SJCRH30 (cell line): ENCODE results near the gene KNDC1. TPM values are rescaled to one million over a fixed set of nuclear protein-coding genes. Genes with fewer than 3 reads are reported as not detected.

Source experiments
- DNase-seq, 2 experiments: peaks; one replicate each; pipeline ENCODE4 v3.0.0-alpha.2; 2015 to 2020
- H3K27ac ChIP-seq: fragments of 250-450 bp; sonication (Bioruptor Pico); 2 replicates; pipeline ENCODE4 v1.5.1; 2020; ENCODE audit warnings: mild to moderate bottlenecking, moderate library complexity
- H3K27me3 ChIP-seq: fragments of 250-450 bp; sonication (Bioruptor Pico); 2 replicates; pipeline ENCODE4 v1.5.1; 2020; ENCODE audit warnings: mild to moderate bottlenecking, moderate library complexity
- H3K36me3 ChIP-seq: fragments of 250-450 bp; sonication (Bioruptor Pico); 2 replicates; pipeline ENCODE4 v1.5.1; 2020; ENCODE audit warnings: mild to moderate bottlenecking, moderate library complexity
- H3K4me1 ChIP-seq: fragments of 250-450 bp; sonication (Bioruptor Pico); 2 replicates; pipeline ENCODE4 v1.5.1; 2020; ENCODE audit warnings: mild to moderate bottlenecking, moderate library complexity
- H3K4me3 ChIP-seq: fragments of 250-450 bp; sonication (Bioruptor Pico); 2 replicates; pipeline ENCODE4 v1.5.1; 2020; ENCODE audit warnings: mild to moderate bottlenecking, moderate library complexity
- H3K9me3 ChIP-seq: fragments of 250-450 bp; sonication (Bioruptor Pico); replicated peaks from 2 replicates; pipeline ENCODE4 v1.5.1; 2020; ENCODE audit warnings: mild to moderate bottlenecking, moderate library complexity
- total RNA-seq: library from RNA; depleted of rRNA; stranded (reverse); fragments of >200 nt; shearing (Covaris generic); gene quantifications from 2 replicates; pipeline ENCODE4 v1.2.3, GENCODE V29; 2014

The KNDC1 gene
- total RNA-seq, 1 experiment from 2014 or later = 1.1 TPM

DNA sequence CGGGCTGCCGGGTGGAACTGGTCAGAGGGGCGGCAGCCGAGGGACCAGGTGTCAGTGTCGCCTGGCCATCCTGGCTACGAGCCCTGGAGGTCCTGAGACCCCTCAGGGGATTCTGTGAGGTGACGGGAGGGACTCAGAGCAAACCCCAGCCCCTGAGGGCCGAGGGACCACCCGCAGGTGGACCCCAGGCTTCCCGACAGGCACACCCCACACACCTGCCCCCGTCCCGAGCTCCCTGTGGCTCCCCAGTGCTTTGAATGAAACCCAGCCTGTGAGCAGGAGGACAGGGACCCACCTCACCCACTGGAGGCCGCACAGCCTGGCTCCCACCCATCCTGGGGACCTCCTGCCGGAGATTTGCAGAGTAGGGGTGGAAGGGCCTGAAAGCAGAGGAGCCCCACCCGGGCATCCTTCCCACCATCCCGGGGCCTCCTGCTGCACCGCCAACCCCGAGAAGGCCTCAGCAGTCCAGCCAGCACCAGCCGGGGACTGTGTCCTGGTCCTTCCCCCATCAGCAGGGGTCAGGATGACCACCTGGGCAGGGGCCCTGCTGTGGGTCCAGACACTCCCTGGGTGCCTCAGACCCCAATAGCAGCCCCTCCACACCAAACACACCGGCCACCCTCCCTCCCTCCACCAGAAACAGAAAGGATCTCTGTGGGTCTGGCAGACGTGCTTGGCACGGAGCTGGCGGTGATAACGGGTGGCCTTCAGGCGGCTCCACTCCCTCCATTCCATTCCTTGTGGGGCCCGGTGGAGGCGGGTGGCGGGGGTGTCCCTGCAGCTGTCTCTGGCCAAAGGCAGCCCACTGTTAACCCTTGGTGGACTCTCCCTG is 91.6 kb downstream of the KNDC1 start:
- Histone ChIP-seq H3K27ac (no peak overlapping the region), H3K4me1 (peaks cover 8% of the 10 kb centered on the region; the same call in 1 of the 2 replicates), H3K4me3 (peak overlapping the region; percentile 16; the same call in 1 of the 2 replicates), H3K36me3 (no peaks in the 10 kb centered on the region), H3K27me3 (no peaks in the 10 kb centered on the region), H3K9me3 (no peaks in the 10 kb centered on the region)
- peak; percentile 49 for DNase-seq

DNA sequence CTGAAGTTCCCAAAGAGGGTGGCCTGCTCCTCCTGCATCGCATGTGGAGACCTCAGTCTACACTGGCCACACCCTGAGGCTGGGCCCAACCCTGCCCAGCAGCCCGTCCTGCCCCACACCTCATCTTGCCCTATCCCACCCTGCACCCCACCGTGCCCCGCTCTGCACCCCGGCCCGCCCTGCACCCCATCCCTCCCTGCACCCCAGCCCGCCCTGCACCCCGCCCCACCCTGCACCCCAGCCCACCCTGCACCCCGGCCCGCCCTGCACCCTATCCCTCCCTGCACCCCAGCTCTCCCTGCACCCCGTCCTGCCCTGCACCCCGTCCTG is 92.2 kb downstream of the KNDC1 start:
- H3K27me3 ChIP-seq = no peaks in the 10 kb centered on the region
- DNase-seq = no peak

DNA sequence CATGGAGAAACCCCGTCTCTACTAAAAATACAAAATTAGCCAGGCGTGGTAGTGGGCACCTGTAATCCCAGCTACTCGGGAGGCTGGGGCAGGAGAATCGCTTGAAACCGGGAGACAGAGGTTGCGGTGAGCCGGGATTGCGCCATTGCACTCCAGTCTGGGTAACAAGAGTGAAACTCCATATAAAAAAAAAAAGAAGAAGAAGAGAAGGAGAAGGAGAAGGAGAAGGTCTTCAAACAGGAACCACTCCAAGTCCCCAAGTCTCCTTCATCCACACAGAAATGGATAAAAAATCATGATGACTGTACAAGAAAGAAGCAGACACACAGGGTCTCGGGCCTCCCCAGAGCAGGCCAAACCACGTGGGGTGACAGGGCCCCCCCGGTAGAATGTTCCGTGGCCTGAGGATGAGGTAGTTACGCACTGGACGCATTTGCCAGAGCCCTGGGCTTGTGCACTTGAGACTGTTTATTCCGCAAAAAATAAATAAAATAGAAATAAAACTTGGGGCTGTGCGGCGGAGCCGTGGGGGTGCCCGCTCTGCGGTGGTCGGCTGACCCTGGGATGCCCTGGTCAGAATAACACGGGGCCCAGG is 93.4 kb downstream of the KNDC1 start:
- Histone ChIP-seq H3K27ac (no peak overlapping the region), H3K4me3 (no peak overlapping the region), H3K27me3 (no peaks in the 10 kb centered on the region), H3K9me3 (no peaks in the 10 kb centered on the region), H3K4me1 (peaks cover 13% of the 10 kb centered on the region), H3K36me3 (no peaks in the 10 kb centered on the region)
- no peak for DNase-seq

More for the DNA sequence above, 92.2 kb downstream of the KNDC1 start:
- Histone ChIP-seq H3K4me1 (peaks cover 8% of the 10 kb centered on the region; the same call in 1 of the 2 replicates), H3K36me3 (no peaks in the 10 kb centered on the region), H3K9me3 (no peaks in the 10 kb centered on the region), H3K4me3 (no peak overlapping the region), H3K27ac (no peak overlapping the region)

DNA sequence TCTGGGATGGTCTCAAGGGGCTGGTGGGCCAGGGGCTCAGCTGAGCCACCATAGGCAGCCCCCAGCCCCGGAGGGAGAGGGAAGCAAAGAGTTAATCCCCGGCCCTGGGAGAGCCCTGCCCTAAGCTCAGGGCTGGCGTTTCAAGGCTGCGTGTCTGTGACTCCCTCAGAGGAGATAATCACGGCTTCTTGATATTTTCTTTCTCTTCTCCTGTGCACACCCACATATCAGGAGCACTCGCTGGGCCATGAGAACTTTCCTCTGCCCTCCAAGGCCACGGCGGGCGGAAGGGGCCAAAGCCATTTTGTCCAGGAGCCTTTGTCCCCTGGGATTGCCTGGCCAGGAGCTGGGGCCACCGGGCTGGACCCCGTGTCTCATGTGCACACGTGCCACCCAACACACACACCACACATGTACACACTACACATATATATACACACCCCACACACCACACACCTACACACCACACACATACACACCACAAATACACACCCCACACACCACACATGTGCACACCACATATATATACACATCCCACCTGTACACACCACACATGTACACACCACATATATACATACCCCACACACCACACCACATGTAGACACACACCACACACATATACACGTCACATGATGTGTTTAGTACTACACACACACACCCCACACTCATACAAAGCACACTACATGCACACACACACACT is 94.6 kb downstream of the KNDC1 start:
- DNase-seq = no peak
- no peak overlapping the region for H3K27ac ChIP-seq
- peaks cover 18% of the 10 kb centered on the region for H3K4me1 ChIP-seq
- no peak overlapping the region for H3K4me3 ChIP-seq
- no peaks in the 10 kb centered on the region for H3K9me3 ChIP-seq
- H3K36me3 ChIP-seq = no peaks in the 10 kb centered on the region
- H3K27me3 ChIP-seq = no peaks in the 10 kb centered on the region

DNA sequence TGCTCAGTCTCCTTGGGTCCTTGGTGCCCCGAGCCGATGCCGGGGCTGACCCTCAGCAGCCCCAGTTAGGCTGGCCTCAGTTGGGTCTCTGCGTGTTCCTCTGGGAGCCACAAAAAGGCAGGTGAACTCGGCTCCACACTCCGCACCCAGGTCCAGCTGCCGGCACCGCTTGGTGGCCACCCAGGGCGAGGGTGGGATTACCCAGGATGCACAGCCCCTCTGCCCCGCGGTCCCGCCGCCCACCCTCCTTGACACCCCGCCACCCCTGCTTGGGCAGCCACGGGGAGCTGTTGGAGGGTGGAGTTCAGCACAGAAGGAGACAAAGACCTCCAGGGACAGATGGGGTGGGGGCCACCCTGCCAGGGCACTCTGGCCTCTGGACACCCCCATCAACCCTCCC is 95.3 kb downstream of the KNDC1 start:
- DNase-seq = no peak
- Histone ChIP-seq H3K27me3 (no peaks in the 10 kb centered on the region), H3K36me3 (no peaks in the 10 kb centered on the region), H3K4me3 (no peak overlapping the region), H3K4me1 (peaks cover 23% of the 10 kb centered on the region), H3K27ac (no peak overlapping the region), H3K9me3 (no peaks in the 10 kb centered on the region)

DNA sequence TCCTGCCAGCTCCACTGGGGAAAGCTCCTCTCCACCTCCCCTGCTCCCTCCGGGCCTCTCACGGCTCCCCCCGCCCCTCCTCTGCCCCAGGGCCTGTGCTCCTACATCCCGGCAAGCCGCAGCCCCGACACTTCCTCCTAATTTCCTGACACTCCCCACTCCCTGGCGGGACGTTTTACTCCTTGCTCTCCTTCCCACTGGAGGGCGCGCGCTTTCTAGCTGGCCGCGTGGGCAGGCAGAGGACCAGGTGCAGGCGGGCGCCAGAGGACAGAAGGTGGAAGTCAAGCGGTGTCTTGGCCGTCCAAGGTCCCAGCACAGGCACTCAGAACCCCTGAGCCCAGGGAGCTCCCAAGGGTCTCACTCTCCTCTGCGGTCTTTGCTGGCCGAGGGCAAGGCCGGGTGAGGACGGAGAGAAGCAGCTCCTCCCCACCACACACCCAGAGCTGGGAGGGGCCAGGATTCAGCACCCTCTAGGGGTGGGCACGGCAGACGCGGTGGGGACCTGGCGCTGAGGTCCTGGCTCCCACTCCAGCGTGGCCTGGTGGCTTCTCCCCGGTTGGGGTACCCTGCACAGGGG is 97.6 kb downstream of the KNDC1 start:
- peak; percentile 50 to 66 for DNase-seq
- Histone ChIP-seq H3K27me3 (no peaks in the 10 kb centered on the region), H3K4me1 (peaks cover 23% of the 10 kb centered on the region), H3K4me3 (peak overlapping the region; percentile 35), H3K9me3 (no peaks in the 10 kb centered on the region), H3K27ac (no peak overlapping the region), H3K36me3 (no peaks in the 10 kb centered on the region)

DNA sequence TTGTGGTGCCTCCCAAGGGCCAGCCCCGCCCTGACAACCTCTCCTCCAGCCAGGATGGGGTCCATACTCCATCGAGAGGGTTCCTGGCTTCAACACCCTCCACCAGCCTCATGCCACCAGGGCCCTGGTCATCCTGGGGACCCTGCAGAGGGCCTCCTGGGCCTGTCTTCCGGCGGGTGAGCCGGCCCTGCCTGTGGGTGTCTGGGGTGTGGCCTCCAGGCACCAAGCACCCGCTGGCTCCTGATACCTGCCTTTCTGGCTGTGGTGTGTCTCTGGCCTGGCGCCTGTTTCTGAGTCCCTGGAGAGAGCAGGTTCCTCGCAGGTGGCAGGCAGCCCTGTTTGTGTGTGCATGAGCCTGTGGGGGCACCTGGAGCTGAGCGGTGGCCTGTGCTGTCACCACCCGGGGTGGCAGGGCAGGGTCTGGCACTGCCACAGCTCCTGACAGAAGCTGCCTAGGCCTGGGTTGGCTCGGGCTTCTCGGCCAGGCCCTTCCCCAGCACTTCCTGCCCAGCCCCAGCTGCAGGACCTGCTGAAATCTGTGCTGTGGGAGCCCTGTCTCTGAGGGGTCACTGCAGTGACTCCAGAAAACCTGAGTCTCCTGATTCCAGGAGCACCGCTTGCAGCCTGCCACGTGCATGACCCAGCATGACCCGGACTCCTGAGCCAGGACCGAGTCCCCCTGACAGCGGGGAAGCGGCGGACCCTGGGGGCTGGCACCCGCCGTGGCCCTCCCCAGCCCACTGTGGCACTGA is 98.2 kb downstream of the KNDC1 start:
- Histone ChIP-seq H3K9me3 (no peaks in the 10 kb centered on the region), H3K4me1 (peaks cover 23% of the 10 kb centered on the region), H3K27ac (peak overlapping the region; percentile 63), H3K36me3 (no peaks in the 10 kb centered on the region), H3K4me3 (no peak overlapping the region; the same call in 1 of the 2 replicates), H3K27me3 (no peaks in the 10 kb centered on the region)
- no peak for DNase-seq

DNA sequence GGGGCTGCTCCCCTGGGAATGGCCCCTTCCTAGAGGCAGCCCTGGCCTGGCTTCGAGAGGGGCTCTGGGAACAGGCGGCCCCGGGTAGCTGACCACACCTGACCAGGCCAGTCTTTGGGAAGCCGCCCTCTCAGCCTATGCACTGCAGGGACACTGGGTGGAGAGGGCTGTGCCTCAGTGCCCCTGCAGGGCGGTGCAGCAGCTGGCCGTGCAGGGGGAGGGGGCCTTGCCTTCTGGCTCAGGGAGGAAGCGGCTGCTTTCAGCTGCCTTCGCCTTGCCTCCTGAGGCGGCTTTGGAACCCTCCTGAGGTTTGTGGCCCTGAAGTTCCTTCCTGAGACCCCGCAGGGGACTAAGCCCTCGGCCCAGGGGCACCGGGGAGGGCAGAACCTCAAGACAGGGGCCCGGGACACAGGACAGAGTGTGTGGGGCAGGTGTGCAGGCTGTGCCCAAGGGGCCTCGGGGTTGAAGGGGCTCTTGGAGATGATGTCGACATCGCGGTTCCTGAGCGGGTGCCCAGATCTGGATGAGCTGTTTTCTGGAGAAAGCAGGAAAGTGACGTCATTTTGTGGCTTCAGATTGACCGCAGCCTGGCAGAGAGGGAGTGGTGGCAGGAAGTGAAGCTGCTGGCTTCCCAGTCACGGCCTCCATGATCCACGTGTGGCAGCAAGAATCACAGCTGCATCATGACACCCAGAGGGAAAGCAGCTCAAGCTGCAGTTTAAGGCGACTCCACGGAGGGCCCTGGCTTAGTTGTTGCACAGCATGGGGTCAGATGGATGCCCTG is 99.0 kb downstream of the KNDC1 start:
- H3K9me3 ChIP-seq = no peaks in the 10 kb centered on the region
- peak overlapping the region; percentile 63 for H3K27ac ChIP-seq
- no peaks in the 10 kb centered on the region for H3K36me3 ChIP-seq
- no peak overlapping the region for H3K4me3 ChIP-seq
- no peaks in the 10 kb centered on the region for H3K27me3 ChIP-seq
- peak; percentile 86 to 89 for DNase-seq
- peaks cover 23% of the 10 kb centered on the region for H3K4me1 ChIP-seq

DNA sequence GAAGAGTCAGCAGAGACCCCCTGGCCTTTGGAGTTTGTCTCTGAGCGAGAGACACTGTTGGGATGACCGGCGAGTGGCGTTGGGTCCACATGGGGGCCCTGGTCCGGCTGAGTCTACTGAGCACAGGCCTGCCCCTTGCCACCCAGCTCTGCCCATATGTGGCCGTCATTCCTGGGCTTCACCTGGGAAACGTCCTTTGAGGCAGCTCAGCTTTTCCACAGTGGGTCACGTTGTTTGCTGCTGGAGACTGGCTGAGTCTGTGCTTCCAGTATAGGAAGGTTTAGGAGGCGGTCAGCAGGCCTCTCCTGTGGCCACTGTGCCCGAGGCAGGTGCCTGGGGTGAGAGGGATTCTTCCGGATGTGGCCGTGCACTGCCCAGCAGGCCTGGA is 99.6 kb downstream of the KNDC1 start:
- no peak for DNase-seq
- Histone ChIP-seq H3K4me3 (no peak overlapping the region), H3K36me3 (no peaks in the 10 kb centered on the region), H3K27ac (peak overlapping the region; percentile 63; the same call in 1 of the 2 replicates), H3K4me1 (peaks cover 23% of the 10 kb centered on the region), H3K27me3 (no peaks in the 10 kb centered on the region), H3K9me3 (no peaks in the 10 kb centered on the region)

DNA sequence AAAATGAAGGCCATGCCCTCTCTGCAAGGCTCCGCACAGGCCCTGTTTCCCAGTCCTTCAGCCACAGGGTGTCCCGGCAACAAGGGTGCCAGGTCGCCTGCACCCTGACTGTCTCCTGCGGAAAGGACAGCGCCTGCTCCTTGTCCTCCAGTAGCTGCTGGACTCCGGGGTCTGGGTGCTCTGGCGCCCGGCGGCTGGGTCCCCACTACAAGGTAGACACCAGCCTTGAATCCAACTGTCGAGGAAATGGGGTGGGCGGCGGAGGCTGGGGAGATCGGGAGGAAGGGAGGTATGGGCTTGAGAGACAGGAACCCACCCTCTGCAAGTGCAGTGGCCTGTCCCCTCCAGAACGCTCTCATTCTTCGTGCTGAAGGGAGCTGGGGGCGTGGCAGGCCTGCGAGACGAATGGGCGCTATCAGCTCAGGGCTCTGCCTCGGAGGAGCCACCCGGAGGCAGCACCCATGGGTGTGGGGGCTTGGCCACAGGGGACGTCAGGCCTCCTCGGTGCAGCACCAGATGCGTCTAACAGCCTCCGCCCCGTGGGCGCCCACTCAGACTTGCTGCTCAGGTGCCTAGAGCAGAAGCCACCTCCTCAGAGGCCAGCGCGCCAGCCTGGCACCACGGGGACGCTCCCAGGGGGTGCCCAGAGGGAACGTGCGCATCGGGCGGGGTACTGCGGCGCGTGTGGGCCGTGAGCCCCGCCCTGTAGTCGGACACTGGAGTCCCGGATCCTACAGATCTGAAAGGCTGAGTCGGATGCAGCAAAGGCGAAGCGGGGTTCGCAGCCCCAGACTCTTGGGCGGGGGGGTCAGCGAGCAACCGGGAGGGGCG is 101.1 kb downstream of the KNDC1 start:
- Histone ChIP-seq H3K36me3 (no peaks in the 10 kb centered on the region), H3K4me1 (peaks cover 23% of the 10 kb centered on the region), H3K27me3 (no peaks in the 10 kb centered on the region), H3K27ac (peak overlapping the region; percentile 58), H3K9me3 (no peaks in the 10 kb centered on the region), H3K4me3 (peak overlapping the region; percentile 79)
- peak; percentile 29 to 46 for DNase-seq

DNA sequence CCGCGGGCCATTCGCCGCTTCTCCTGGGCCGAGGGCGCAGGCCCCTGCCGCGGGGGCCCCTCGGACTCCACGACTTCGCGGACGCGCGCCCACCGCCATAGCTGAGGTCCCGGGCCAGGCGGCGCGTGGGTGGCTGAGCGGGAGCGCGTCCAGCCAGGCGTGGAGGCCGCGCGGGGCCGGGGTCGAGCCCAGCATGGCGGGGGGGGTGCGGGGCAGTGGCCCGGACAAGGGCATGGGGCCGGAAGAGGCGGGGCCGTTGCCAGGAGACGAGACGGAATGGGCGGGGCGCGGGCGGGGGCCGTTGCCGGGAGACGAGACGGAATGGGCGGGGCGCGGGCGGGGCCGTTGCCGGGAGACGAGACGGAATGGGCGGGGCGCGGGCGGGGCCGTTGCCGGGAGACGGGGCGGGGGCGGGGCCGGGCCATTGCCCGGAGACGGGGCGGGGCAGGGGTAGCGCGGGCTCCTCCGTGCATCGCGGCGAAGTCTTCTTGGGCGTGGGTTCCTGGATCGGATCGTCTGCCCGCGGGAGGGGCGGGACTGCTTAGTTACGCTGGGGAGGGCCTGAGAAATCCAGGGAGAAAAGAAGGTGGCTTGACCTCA is 101.8 kb downstream of the KNDC1 start:
- Histone ChIP-seq H3K4me1 (peaks cover 23% of the 10 kb centered on the region), H3K27me3 (no peaks in the 10 kb centered on the region), H3K9me3 (no peaks in the 10 kb centered on the region), H3K27ac (peak overlapping the region; percentile 58), H3K36me3 (no peaks in the 10 kb centered on the region), H3K4me3 (peak overlapping the region; percentile 79)
- peak; percentile 70 to 78 for DNase-seq

DNA sequence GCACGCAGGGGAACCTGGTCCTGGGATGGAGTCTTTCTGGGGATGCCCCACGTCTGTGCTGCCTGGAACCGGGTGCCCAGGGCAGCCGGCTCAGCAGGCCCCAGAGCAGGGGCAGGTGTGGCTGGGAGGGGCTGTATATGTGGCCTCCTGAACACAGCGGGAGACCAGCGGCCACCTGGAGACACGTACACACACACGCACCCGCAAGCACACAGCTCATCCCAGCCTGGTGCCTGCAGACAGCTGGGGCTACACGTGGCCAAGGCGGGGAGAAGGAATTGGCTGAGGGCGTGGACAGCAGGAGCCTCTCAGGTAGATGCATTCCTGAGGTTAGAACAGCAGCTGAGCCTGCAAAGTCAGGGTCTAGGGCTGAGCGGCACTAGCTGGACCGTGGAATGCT is 102.7 kb downstream of the KNDC1 start:
- Histone ChIP-seq H3K9me3 (no peaks in the 10 kb centered on the region), H3K27ac (no peak overlapping the region), H3K36me3 (no peaks in the 10 kb centered on the region), H3K4me3 (no peak overlapping the region), H3K27me3 (no peaks in the 10 kb centered on the region), H3K4me1 (peaks cover 21% of the 10 kb centered on the region)
- no peak for DNase-seq

DNA sequence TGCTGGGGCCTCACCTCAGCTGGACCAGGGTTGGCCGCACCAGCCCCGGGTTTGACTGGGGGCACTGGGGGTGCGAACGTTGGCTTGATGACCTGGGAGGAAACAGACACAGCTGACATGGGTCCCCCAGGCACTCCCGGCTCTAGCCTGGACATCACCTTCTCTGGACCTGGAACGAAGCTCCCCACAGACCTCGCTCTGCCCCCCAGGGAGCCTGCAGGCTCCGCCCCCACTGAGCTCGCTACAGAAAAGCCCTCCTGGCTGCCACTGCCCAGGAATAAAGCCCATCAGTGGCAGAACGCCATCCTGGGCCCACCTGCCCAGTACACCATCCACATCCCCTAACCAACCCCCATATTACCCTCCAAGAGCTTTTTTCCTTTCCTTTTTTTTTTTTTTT is 103.7 kb downstream of the KNDC1 start:
- H3K27me3 ChIP-seq = no peaks in the 10 kb centered on the region
- DNase-seq = no peak
- H3K4me3 ChIP-seq = no peak overlapping the region
- no peaks in the 10 kb centered on the region for H3K9me3 ChIP-seq
- no peaks in the 10 kb centered on the region for H3K36me3 ChIP-seq
- no peak overlapping the region for H3K27ac ChIP-seq
- H3K4me1 ChIP-seq = peaks cover 11% of the 10 kb centered on the region
